KBM-7 (cell line): Measurements from ENCODE around the gene ZBTB14.
A peak's percentile ranks its signal among the peaks of the same experiment; 100 is the strongest.

Source experiments
- DNase-seq: peaks from one replicate; pipeline ENCODE4 v3.0.0-alpha.2; 2015
- in situ Hi-C: fragments of 300-500 bp; cut with MboI; formaldehyde crosslinking; loops from 2 replicates; pipeline ENCODE4 v1.14.3; 2020; ENCODE audit warnings: low sequenced_read_pairs, low pct_unique_long_range_greater_than_20kb, mixed read lengths

ZBTB14 gene, protein sequence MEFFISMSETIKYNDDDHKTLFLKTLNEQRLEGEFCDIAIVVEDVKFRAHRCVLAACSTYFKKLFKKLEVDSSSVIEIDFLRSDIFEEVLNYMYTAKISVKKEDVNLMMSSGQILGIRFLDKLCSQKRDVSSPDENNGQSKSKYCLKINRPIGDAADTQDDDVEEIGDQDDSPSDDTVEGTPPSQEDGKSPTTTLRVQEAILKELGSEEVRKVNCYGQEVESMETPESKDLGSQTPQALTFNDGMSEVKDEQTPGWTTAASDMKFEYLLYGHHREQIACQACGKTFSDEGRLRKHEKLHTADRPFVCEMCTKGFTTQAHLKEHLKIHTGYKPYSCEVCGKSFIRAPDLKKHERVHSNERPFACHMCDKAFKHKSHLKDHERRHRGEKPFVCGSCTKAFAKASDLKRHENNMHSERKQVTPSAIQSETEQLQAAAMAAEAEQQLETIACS

DNA sequence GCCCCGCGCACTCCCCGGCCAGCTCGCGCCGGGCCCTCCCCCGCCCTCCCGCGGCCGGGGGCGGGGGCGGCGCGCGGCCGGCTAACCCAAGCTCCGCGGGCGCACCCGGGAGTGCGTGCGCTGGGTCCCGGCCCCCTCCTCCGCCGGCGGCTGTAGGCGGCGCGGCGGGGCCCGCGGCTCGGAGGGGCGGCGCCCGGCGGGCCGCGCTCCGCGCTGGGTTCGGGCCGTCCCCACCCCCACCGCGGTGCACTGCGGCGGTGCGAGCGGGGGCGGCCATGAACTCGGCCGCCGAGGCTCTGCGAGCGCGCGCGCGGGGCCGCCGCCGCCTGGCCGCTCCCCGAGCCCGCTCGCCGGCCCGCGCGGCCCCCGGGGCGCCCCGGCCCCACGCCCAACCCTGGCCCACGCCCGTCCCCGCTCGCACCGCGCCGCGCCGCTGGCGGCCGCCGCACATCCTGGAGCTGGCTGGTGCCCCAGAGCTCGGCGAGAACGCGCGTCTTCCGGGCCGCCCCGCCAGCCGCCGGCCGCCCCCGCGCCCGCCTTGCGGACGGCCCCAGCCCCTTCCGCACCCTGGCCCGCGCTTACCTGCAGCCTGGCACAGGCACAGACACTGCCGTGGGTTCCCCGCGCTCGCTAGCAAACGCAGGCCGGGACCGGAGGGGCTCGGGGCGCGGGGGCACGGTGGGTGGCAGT, at the start of gene ZBTB14:
Gene ZBTB14 (minus strand): TSS at position 496 of the 690 bp plus-strand sequence. CDS start 2,480 bp downstream, outside the sequence.
- in situ Hi-C loops = no loop called here
- DNase-seq = no peak

DNA sequence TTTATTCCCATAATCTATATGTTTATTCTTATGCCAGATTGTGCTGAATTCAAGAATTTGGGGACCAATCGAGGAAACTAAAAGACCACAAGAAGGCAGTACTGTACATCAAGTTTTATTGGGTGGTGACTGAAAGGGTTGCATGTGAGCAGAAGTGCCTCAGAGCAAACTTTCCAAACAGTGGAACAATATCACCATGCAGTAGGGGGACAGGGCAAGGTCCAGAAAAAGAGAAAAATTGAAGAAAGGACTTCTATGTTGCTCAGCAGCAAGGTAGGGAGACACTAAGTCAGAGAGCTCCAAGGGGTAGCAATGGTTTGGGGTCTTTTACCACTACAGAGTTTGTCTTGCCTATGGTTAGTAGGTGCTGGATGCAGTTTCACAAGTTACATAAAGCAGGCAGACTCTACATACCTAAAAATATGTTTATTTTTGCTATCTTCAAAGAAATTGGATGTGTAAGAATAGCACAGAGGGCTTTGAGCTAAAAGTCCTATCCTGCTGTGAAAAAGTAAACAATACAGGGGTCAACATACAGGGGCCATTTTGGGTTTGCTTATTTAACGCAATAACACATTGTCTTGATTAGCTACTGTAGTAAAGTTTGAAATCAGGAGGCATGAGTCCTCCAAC, 43.8 kb upstream of the ZBTB14 start:
- in situ Hi-C loops = no loop called here
- DNase-seq = no peak

DNA sequence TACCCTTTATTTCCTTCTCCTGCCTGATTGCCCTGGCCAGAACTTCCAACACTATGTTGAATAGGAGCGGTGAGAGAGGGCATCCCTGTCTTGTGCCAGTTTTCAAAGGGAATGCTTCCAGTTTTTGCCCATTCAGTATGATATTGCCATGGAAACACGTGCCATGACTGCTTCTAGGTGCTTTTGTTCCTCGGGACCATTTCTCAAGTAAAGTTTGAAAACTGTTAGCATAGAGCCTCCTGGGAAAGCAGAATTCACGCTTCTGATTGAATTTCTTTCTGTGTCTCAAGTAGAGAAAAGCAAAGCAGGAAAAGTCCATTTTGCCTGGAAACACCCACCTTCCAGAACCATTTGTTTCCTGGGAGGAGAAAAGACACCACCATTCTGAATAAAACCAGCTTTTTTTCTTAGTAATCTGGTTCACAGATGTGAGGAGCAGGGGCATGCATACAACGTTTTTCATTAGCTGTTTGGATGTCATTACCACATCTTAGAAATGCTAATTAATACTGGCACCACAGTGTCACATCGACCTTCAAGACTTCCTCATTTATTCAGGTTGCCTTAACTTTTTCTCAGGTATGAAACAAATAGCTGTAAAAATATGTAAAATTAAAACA, 39.0 kb upstream of the ZBTB14 start:
- DNase-seq = no peak
- in situ Hi-C loops = no loop called here

DNA sequence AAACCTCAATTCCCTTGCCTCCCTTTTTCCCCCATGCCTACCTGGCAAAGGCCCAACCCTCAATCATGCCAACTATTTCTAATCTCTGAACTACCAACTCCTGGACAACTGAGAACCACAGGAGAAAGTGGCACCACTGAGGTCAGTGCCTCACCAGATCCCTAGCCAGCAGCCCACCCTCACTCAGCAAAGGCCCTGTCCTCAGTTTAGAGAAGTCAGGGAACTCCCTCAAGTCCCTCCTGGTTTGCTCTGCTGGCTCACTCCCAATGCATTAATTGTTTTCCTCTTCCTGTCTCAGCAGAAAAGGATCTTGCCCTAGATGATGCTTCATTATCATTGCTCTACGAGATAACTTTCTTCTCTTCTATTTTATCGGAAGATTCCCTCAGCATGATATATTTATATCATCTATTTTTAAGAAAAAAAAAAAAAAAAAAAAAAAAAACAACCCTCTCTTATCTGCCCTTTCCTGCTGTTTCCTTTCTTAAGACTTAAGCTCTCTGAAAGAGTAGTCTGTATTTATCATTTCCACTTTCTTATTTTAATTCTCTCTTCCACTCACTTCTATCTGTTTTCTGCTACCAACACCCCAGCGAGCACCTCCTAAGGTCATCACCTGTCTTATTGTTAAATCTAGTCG, 22.7 kb upstream of the ZBTB14 start:
- DNase-seq = no peak
- in situ Hi-C loops = no loop called here

DNA sequence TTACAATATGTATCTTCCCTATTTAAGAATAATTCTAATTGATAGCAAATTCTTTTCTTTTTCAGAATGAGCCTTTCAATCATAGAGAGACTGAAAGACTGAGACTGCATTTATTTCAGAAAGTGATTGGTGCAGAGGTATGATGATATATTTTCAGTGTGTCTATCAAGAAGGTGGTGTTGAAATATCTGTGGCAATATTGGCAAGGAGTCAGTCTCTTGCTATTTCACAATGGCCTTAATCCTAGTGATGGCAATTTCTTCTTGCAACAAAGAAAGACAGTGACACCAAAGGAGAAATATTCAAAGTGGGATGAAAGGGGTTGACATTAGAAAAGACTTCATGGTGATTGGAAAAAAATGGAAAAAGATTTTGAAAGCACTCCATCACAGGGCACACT, 21.7 kb upstream of the ZBTB14 start:
- DNase-seq = no peak
- in situ Hi-C loops = no loop called here

DNA sequence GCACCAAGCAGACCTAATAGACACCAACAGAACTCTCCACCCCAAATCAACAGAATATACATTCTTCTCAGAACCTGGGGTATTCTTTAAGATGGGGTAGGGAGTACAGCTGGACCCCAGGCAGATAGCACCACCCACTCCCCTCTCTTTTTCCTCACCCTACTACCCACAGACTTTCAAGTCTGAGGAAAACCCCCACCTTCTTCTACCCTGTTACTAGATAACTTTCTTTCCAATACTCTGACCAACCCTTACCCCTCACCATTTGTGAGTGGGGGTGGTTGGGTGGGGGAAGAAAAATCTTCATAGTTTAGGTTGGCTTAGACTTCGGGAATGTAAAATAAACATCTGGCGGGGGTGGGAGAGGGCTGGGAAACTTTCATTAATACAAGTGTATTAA, 20.3 kb upstream of the ZBTB14 start:
- in situ Hi-C loops = no loop called here
- DNase-seq = no peak

DNA sequence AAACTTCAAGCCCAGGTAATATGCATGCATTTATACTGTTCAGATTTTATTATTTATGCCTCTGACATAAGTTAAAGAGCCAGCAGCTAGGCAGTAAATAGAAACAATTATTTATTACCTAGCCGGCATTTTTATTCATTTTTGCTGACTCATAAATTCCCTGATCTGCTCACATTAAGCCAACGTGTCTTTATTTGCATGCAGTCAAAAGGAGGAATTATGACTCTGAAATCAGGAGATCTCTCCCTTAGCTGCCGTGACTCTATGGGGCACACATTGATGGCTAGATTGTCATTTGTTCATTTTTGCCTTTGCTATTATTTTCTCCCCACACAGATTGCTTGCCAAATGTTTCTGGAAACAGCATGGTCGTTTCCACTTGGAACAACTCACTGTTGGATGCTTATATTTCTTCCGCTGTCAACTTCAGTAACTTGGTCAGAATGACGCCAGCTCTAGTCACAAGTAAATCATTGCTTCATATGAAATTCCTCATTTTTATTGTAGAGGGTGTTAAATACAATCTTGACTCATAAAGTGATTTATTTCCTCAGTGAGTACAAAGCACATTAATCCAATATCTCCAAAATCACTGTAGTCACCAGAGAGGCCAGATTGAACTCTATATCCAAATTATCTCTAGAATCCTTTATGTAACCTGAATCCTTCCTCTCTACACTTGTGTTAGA, 15.9 kb upstream of the ZBTB14 start:
- DNase-seq = no peak
- in situ Hi-C loops = no loop called here

DNA sequence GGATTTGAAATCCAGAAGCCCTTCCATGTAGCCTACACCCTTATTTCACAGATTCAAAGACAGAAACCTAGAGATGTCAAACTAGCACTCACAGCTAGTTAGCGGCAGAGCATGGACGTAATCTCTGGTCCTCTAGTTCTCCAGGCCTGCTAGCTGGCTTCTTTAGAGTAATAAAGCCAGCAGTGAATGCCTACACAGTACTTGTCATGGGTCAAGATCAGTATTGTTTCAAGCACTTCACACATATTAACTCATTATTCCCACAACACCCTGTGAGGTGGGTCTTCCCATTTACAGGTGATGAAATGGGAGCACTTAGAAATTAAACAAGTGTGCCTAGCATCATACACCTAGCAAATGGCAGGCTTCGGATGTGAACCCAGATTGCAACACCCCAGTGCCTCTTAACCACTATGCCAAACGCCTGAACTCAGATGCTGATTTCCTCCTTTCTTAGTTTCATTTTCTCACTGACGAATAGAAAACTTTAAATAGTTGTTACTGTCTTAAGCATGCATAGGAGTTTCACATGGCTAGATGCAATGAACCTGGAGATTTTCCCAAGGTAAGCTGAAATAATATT, 14.5 kb upstream of the ZBTB14 start:
- DNase-seq = no peak
- in situ Hi-C loops = no loop called here

DNA sequence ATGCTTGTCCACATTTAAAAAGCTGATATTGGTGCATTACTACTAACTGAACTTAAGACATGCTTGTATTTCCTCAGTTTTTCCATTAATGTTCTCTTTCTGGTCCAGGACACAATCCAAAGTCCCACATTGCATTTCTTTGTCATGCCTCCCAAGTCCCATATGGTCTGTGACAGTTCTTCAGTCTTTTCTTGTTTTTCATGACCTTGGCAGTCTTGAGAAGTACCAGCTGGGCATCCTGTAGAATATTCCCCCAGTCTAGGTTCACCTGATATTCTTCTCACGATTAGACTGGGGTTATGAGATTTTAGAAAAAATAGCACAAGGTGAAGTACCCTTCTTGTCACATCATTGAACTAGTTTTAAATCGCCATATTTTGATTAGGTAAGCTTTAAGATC, 10.3 kb upstream of the ZBTB14 start:
- DNase-seq = no peak
- in situ Hi-C loops = no loop called here

DNA sequence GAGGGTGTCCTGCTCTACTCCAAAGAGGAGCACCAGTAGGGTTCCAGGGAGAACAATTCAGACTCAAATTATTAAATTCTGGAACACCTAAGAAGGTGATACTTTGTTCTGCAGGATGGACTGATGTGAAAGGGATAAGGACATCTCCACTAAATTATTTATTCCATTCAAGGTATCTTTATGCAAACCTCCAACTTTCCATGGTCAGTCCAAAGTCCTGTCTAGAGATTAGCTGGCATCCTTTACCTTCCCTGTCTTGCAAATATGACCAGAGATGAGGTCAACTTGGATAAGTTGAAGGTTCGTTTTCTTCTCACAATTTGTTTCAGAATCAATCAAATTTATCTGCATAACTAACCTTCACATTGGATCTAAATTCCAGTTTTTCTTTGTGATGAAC, 8.7 kb upstream of the ZBTB14 start:
- in situ Hi-C loops = no loop called here

DNA sequence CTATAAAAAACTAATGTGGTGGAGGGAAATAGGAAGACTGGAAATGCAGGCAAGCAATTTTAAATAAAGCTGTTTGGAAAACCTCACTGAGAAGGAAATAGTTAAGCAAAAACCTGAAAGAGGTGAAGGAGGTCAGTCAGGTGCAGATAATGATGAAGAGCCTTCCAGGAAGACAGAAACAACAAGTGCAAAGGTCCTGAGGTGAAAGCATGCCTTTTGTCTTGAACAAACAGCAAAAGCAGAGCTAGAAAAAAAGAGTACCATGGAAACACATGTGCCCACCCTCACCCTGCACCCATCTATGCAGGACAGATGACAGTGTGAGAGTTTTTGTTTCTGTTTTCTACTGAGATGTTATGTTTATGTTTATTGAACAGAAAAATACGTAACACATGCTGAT, 8.1 kb upstream of the ZBTB14 start:
- in situ Hi-C loops = no loop called here
- DNase-seq = no peak

More for the DNA sequence above, 8.7 kb upstream of the ZBTB14 start:
- no peak for DNase-seq

DNA sequence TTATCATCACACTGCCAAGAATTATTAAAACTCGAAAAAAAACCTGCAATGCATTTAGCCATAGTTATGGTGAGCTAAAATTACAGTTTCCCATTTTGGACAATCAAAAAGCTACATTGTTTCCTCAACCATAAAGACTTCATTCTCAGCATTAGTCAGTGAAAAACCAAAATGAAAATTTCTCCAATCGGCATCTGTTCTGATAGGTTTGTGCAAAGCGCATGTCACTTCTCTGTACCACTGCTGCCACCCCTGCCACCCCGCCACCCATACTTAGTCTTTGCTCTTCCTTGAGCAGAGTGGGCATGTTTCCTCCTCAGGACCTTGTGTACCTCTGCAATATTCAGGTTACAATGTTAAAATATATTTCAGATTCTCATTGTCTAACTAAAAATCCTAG, 7.1 kb upstream of the ZBTB14 start:
- in situ Hi-C loops = no loop called here

DNA sequence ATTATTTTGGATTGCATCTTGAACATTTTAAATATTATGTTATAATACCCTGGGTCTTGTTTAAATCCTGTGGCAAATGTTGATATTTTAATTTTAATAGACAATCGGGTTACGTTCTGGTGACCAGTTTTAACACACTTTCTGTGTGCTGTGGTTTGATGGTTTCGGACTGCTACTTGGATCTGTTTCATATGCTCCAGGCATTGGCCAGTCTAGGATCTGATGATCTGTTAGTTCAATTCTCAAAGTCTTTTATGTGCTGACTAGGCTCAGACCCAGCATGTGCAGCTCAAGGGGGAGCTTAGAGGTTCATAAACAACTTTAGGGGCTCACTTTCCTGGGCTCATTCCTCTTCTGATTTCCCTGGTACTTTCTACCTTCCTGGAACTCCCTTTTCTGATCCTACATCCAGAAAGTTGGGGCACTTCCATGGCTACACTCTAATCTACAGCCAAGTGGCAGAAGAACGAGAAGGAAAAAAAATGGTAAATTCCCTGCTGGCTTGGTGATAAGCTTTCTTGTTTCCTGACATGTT, 5.0 kb upstream of the ZBTB14 start:
- no peak for DNase-seq
- in situ Hi-C loops = no loop called here

More for the DNA sequence above, 7.1 kb upstream of the ZBTB14 start:
- DNase-seq = no peak

DNA sequence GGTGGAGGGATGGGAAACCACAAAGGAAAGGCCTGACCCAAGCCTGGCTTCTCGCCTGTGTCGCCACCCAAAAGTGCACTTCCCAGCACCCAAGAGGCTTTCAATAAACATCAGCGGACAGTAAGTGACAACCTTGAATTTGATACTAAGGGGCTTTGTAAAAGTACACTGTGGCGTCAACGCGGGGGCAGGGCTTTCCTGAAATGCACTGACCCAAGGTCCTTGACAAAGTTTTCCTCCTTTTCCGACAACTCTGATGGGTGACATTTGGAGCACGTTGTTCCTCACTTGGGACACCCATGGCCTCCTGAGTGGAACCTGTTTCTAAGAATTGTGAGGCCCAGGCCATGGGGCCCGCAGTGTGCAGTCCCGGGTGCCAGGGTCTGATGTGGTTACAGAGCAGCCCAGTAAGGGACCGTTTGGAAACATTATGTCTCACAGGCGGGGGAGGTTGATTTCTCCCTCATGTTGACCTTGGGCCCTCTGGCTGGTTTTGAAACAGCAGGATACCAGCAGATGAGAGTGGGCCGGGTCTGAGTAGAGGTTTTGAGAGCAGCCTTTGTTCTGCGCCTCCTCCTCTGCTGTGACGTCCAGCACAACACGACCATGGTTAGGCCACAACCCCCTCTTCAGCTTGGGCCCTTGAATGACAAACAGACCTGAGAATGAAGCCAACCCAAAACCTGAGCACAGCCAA, 2.8 kb upstream of the ZBTB14 start:
- in situ Hi-C loops = no loop called here
- DNase-seq = no peak

DNA sequence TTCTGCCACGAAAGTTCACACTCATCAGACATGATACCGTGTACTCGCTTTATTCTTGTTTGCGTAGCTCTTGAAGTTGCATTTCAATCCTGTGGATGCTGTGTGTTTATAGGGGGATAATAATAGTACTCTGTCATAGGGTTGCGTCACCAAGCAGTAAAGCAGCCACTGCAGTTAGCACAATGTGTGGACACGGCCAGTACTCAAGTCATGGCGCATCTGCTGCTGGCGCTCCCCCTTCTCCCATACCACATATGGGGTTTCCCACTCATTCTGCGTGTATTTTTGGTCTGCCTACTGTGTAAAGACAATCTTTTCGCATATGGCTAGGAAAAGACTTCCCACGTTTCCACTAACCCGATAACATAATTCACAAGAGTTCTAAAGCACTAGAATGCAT, 2.1 kb upstream of the ZBTB14 start:
- in situ Hi-C loops = no loop called here
- no peak for DNase-seq

DNA sequence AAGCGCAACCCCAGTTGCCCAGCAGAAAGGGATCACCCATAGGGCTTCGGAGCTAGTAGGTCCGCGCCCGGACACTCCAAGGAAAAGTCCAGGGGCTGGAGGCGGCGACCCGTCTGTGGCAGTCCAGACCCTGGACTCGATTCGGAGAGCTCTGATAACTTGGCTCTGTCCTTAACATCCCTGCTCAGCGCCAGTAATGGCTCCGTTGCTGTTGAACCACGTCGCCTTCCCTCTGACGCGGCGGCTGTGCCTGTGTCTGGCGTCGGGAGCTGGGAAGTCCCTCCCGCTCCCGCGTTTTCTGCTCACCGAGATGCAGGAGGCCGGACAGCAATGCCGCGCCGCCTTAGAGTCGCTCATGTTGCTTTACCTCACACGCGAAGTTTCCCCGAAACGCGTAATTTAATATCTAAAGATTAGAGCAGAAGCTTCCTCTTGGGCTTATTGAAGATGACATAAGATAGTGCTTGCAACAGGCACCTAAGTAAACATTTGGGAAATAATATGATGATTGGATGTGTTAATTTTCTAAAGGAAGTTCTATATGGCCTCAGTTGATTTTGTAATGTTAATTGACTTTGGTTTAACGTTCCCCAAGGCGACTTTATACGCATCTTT, 1.3 kb upstream of the ZBTB14 start:
- peak; percentile 81 for DNase-seq
- in situ Hi-C loops = no loop called here

DNA sequence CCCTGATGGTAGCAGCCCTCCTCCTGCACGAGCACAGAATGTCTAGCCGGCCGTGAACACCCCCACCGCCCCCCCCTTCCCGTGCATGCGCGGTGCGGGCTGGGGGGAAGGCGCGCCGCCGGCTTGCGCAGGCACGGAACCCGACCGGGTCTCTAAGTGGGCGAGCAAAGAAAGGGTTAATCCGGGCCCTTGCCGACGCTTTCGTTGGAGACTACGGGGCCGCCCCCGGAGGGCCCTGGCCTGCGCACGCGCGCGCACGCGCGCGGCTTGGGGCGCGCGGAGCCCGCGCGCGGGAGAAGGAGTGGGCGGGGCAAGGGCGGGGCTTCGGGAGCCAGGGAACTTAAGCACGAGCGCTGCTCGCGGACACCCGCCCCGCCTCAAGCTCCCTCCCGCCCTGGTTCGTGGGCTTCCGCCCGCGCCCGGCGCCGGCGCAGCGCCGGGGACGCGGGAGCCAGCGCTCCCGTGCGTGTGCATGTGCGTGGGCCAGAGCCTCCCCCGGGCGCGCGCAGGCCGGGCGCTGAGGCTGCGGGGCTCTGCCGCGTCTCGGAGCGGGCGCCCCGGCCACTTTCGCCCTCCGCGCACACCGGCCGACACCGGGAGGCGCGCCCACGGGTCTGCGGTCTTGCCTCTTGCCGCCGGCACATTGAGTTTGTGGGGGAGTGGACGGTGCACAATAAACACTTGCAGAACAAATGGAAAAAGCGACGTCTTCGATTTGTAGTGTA, 617 bp upstream of the ZBTB14 start:
- DNase-seq = peak; percentile 96
- in situ Hi-C loops = no loop called here
